ACHN (cell line): ENCODE results near the gene MYMK.

Experiments
- DNase-seq: peaks from one replicate; pipeline ENCODE4 v3.0.0-alpha.2; 2015
- in situ Hi-C: cut with HindIII; loops from 2 replicates; pipeline ENCODE4 v1.10.0; 2017; ENCODE audit warnings: low sequenced_read_pairs, low pct_ligation_motif_present, low pct_unique_long_range_greater_than_20kb

Gene MYMK

DNA sequence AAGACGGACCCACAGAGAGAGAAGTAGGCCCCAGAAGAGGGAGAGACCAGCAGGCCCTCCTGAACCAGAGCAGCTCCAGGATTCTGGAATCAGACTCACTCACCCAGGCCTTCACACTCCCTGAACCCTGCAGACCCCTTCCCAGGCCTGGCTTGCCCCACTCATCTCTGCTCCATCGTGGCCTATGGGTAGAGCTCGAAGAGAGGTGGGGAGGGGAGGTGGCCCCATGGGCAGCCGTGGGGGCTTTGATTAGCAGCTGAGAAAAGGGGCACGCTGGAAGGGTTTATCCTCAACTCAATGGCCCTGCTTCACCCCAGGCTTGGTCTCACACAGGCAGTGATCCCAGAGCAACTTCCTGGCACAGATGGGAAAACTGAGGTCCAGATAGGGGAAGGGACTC, 613 bp downstream of the MYMK start:
- in situ Hi-C loops: no loop called here
- no peak for DNase-seq

DNA sequence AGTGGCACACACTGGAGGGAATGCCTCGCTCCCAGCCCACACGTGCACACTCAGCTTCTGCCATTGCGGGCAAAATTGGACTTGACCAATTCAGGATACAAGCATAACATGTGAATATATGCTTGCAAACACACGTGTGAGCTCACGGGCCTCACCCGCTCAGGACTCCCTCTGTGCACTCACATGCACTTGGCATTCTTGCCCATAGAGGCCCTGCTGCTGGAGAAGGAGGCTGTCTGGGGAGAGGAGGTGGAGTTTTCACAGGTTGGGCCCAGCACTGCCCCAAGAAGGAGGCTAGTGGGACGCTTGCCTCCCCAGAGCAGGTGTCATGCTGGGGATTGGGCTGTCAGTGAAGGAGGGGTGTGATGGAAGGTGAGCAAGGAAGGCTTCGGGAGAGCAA, 1.7 kb downstream of the MYMK start:
- no peak for DNase-seq
- in situ Hi-C loops: no loop called here

DNA sequence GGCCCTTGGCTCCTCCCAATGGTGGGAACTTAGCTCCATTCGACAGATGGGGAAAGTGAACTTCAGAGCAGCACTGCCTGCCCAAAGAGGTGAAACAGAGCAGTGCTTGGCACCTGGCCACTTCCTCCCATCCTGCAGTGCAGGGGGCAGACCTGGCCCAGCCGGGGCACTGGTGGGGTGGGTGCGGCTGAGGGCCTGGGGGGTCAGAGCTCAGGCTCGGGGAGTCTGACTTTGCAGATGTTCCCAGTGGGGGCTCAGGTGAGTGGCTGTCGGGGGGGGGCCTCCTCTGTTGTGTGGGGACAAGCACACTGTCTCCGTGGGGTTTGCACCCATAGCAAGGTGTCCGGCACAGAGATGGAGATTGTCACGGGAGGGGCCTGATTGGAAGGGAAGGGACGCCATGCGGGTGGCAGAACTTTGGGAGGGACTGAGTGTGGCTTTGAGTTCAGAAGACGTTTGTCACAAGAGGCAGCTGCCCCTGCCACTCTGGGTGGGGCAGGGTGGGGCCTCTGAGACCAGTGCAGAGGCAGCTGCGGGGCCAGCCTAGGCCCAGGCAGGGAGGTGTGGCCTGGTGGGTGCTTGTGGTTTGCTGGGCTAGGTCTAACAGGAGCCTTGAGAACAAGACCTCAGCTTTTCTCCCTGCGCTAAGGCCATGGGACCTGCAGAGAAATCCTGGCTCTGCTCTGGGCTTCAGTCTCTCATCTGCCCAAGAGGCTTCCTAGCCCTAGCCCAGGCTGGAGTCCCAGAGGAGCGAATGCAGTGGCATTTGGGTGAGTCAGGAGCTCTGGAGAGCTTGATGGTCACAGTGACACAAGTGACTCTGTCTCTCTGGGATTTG, 2.5 kb downstream of the MYMK start:
- in situ Hi-C loops: no loop called here
- DNase-seq: no peak

DNA sequence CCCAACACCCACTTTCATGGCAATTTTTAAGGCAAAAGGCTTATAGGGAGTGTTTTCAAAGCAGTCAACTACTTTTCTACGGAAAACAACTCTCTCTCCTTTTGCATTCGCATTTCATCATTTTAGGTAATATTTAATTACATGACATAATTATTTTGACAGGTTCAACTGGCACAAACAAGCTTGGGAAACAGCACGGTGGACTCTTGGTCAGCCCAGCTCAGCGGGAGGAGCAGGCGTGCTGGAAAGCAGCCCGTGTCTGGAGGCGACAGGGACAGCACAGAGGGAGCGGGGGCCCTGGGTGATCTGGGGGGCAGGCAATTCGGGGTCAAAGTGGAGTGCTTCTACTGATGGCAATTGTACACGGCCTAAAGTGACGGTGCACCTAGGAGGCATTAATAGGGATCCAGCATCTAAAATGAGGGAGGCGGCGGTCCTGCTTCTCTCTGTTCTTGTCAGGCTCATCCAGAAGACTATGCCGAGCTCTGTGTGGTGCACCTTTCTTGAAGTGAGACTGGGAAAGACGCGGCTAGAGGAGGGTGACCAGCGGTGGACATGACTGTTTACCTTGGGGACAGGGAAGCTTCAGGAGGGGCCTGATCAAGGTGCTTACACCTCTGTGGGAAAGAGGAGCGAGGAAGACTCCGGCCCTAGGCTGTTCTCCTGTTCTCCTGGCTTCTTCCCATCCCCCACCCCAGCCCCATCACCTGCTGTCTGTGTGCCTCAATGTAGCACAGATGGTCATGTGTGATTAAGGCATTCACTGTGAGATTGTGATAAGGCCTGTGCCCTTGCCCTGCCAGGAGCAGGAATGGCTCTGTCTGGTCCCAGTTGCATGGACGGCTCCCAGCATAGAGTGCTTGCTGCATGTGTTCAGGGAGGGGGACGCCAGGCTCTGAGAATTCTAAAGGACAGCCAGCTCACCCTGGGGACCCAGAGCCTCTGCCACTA, 3.4 kb downstream of the MYMK start:
- DNase-seq: no peak
- in situ Hi-C loops: no loop called here

DNA sequence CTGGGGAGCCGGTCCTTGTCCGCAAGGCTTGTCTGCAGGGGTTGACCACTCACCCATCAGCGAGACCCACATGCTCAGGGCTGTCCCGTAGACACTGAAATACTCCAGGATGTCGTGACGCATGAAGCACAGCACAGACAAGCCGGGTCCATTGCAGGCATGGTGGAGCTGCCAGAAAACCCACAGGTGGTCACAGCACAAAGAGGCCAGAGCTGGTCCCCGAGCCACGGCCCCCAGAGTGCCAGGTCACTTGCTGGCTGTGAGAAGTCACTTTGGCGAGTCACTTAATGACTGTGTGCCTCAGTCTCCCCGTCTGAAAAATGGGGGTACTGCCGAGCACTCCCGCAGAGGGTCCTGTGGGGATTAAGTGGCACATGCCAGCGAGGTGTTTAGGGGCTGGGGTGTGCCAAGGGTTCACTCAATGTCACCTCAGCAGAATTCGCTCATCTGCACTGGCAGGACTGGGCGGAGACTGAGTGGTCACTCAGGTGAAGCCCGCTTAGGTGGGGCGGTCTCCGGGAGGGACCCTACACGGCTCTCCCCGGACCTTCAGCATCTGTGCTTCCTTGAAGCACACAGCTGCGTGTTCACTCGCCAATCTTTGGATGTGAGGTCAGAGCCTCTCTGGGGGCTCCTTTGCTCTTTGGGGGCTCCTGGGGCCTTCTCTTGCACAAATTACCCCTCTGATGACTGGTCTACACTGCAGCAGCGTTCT, 4.5 kb downstream of the MYMK start:
- no peak for DNase-seq
- in situ Hi-C loops: no loop called here

DNA sequence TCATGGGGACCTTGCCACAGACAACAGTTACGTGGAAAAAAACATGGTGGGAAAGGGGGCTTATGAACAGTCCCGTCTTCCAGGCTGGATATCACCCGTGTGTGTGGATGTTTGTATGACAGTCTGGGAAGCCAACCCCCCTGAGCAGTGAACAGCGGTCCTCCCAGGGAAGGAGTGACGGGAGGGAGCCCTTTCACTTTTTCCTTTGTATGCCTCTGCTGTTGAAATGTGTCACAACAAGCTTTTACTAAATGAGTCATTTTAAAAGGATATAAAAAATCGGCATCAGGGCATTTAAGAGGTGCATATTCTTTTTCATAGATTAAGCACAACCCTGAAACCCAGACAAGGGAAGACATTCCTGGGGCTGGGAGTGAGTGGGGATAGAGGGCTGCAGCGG, 5.1 kb downstream of the MYMK start:
- no peak for DNase-seq
- in situ Hi-C loops: no loop called here

DNA sequence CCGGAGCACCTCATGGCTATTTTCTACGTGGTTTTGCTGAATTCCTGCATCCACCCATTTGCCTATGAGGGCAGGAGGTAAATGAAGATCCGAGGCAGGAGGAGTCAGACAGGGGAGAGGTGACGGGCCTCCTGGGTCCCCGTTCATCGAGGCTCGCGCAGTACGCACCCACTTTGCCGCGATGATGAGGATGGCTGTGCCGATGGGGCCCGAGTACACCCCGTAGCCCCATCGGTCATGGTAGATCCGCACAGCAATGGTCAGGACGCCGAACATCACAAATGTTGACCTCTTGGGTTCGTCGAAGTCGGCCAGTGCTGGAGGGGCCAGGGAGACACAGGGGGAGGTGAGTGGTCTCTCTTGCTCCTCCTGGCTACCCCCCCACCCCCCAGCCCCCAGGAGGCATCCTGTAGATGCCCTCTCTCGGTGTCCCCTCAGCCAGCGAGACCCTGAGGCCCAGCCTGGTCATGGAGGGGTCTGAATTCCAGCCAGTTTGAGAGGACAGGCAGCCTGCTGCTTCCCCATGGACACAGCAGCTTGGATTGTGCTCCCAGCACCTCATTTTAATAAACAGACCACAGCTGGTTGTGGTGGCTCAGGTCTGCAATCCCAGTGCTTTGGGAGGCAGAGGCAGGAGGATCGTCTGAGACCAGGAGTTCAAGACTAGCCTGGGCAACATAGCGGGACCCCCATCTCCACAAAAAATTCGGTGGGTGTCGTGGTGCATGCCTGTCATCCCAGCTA, 5.9 kb downstream of the MYMK start:
- in situ Hi-C loops: no loop called here

DNA sequence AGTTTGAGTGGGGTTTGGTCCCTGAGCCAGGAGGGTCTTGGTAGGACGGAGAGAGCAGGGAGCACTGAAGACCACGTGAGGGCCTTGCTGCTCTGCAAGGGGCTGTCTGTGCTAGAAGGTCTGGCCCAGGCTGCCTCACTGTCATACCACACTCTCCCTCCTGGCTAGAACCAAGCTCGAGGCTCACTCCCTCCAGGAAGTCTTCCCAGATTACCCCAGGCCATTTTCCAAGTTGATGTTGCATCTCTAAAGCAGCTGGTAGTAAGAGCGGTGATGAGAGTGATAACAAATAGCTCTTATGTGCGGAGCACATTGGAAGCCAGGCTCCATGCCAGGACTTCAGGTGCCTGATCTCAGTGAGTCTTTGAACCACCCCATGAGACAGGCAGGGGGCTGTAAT, 6.6 kb downstream of the MYMK start:
- in situ Hi-C loops: no loop called here
- no peak for DNase-seq

More for the DNA sequence above, 5.9 kb downstream of the MYMK start:
- DNase-seq: no peak

DNA sequence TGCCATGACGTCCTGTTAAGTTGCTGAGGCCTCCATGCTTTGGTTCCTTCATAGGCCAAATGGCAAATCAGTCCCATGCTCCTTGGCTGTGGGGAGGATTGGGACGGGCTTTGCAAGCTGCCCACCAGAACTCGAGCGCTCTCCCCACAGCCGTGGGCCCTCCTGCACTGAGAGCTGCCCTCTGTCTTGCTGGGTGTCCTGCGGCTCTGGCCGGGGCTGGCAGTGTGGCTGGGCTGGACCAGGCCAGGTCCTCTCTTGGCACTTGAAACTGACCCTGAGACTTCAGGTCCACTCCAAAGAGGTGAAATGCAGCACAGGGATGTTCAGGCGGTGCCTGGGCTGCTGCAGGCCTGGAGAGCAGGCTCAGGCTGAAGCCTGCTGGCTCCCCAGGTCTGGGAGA, 7.0 kb downstream of the MYMK start:
- in situ Hi-C loops: no loop called here

DNA sequence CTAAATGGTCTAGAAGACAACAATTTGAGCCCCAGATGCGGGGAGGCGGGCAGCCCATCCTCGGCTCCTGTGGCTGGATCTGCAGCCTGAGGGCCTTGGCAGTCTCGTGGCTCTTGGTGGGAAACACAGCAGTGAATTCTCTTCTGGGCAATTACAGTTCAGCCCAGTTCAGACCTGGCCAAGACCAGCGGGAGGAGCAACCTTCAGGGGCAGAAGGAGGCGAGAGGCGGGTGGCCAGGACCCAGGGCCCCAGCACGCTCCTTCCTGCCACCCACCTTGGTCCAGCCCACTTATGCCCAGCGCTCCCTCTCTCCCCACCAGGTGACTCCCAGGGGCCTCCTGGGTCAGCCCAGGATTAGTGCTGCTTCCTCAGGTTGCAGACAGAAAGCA, 7.8 kb downstream of the MYMK start:
- in situ Hi-C loops: no loop called here
- DNase-seq: no peak

More for the DNA sequence above, 7.0 kb downstream of the MYMK start:
- no peak for DNase-seq

DNA sequence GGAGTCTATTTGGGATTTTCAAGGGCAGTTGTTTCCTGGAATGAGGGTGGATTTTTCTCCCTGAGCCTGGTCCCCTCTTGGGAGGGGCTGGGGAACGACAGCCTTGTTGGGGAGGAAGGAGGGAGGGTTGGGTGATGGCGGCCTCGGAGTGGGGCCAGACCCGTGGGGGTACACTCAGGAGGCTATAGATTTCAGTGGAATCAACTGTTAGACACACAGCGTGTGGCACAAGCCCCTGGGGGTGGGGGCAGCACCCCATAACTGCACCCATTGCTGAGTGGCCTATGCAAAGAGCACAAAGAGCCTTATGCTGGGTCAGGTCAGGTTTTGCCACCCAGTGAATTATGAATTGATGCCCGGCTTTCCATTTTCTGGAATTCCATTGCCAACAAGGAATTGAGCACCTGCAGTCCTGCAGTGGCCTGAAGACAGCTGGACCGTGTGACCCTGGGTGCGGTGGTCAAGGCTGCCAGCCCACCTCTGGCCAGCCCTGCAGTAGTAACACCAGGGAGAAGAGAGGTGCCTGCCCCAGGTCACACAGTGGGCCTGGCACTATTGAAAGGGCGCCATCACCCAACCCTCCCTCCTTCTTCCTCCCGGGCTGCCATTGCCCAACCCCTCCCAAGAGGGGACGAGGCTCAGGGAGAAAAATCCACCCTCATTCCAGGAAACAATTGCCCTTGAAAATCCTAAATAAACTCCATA, 8.4 kb downstream of the MYMK start:
- DNase-seq: no peak
- in situ Hi-C loops: no loop called here

DNA sequence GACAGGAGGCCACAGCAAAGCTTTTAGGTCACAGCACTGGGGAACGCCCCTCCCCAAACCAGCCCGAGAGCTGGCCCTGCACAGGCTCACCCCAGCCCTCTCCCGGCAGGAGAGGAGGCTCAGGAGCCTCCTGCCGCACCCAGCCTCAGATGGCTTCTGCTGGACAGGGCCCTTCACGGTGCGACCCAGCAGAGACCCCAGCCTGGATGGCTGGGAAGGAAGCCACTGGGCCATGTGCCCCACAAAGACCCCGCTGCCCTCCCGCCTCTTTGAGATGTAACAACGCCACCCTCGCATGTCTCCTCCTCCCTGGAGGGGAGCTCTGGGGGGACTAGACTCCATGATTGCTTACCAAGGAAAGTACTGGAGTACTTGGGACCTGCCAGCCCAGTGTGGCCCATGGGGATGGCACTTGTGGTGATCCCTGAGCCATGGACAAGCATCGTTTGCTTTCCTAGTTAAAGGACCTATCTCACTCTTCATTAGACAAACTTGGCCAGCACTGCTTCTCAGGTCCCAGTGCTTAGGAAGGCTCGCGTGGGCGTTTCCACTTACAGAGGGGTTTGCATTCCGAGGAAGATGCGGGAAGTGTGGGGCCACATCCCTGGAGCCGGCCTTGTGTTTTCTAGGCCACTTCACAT, 9.0 kb downstream of the MYMK start:
- no peak for DNase-seq
- in situ Hi-C loops: no loop called here

DNA sequence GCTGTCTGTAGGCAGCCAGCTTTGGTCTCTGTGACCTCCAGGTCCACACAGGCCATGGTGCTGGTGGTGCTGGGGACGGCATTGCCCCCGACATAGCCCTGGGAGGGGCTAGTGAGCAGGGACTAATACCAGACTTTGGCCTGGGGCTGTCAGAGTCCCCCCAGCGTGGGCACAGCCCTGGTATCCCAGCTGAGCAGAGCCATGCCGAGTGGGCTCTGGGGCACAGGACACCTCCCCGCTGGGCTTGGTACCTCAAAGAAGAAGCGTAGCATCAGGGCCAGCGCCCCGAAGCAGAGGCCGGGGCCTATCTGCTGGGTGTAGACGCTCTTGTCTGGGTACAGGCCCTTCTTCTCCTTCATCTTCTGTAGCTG, 9.5 kb downstream of the MYMK start:
- no peak for DNase-seq
- in situ Hi-C loops: no loop called here

DNA sequence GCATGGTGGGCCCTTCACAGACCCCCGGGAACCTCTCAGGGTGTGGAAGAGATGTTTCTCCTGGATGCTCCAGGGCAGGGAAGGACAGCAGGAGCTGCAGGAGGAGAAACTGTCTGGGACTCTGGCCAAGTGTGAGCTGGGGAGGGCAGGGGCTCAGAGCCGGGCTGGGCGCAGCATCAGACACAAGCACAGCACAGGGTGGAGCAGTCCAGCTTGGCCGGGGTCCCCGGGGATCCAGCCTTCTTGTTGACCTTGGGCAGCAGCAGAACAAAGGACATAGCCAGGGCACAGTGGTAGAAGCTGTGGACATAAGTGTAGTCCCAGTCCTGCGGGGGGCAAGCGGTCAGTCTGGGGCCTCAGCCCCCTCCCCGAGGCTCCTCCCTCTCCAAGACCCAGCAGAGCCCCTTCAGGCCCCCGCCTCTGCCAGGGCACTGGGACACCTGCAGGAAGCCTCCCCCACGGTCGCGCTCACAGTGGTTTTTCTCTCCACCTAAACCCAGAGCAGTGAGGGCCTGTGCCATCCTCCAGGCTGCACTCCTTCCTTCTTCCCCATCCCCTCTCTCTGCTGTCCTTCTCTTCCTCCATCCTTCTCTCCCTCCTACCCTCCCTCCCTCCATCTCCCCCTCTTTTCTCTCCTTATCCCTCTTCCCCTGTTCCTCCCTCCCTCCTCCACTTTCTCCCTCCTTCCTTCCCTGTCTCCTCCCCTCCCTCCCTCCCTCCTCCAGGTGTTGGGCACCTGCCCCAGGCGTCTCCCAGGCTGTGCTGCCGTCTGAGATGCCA, 10.1 kb downstream of the MYMK start:
- in situ Hi-C loops: no loop called here
- no peak for DNase-seq

DNA sequence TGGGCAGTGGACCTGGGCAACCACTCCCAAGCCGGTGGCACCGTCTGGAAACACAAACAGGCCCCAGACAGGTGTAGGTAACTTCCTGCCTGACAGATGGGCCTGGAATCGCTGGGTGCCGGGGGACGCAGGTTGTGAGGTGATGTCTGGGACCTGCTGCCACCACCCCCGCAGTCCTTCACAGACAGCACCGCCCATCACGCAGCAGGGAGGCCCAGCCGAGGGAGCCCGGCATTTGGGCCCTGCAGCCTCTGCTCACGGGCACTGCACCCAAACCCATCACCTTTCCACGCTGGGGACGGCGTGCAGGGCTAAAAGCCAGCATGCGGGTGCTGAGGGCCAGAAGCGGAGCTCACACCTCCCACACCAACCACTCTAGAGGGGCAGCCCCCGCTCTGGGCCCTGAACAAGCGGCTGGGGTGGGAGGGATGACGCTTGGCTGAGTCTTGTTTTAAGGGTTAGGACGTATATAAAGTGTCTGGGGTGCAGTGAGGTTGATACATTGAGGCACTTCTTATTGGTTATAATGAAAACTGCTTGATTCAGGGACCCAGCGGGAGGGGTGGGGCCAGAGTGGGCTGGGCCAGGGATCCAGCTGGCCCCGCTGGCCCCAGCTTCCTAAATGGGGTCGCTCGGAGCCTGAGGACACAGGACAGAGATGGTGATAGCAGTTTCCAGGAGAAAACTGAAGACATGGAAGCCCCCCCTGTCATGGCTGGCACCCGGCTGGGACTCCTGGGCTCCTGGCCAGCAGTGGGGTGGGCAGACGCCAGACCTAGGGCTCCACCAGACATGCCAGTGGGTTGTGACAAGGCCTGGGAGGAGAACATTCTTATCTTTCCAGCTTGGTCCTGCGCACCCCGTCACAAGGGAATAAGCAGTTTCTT, 11.3 kb downstream of the MYMK start:
- no peak for DNase-seq
- in situ Hi-C loops: no loop called here
